GM19099 (cell line): ENCODE data around the gene CCDC93.

Experiments used
- POLR2A ChIP-seq: IDR thresholded peaks from 3 replicates; pipeline ENCODE4 v1.6.1; 2011; ENCODE audit warnings: low read depth; ENCODE audit not compliant: insufficient read length; ENCODE audit errors: extremely low read depth

The CCDC93 gene

GRCh38 chr2:118014492-118014824 is 588 bp upstream of the CCDC93 start:
- TF ChIP-seq POLR2A = no peak

GRCh38 chr2:118013221-118013723 is 598 bp downstream of the CCDC93 start:
- no peak for TF ChIP-seq POLR2A

- no peak for TF ChIP-seq POLR2A
Measured at GRCh38 chr2:118012778-118013177, 1.1 kb downstream of the CCDC93 start.

- TF ChIP-seq POLR2A = no peak
Measured at GRCh38 chr2:118010473-118010872, 3.4 kb downstream of the CCDC93 start.

DNA sequence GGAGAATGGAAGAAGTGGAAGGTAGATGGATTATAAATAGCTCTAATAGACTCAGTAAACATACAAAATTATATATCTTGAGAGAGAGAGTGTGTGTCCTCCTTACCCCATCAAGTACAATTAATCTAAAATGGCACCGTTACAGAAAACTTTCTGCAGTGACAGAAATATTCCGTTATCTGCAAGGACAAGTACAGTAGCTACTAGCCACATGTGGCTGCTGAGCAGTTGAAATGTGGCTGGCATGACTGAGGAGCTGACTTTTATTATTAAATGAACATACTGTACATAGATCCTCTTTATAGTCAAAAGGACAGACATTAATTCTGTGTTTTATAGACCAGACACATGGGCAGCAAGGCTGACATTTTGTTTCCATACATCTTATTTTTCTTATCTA is 7.0 kb downstream of the CCDC93 start:
- no peak for TF ChIP-seq POLR2A

GRCh38 chr2:118006326-118006725 is 7.5 kb downstream of the CCDC93 start:
- no peak for TF ChIP-seq POLR2A

- no peak for TF ChIP-seq POLR2A
Measured at GRCh38 chr2:118003396-118003824, 10.5 kb downstream of the CCDC93 start.

DNA sequence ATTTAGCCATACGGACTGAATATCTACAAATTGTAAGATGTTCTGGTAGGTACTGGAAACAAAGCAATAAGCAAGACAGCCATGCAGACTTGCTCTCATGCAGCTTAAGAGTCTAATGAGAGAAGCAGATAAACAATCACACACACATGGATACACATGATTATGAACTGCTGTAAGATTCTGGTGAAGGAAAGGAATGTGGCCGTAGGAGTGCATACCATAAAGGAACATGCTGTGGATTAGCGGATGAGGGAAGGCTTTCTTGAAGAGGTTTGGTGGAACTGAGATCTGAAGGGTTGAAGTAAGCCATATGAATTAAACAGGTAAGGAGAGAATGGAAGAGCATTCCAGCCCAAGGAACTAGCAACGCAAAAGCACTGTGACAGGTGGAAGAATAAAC is 13.8 kb downstream of the CCDC93 start:
- TF ChIP-seq POLR2A = no peak

DNA sequence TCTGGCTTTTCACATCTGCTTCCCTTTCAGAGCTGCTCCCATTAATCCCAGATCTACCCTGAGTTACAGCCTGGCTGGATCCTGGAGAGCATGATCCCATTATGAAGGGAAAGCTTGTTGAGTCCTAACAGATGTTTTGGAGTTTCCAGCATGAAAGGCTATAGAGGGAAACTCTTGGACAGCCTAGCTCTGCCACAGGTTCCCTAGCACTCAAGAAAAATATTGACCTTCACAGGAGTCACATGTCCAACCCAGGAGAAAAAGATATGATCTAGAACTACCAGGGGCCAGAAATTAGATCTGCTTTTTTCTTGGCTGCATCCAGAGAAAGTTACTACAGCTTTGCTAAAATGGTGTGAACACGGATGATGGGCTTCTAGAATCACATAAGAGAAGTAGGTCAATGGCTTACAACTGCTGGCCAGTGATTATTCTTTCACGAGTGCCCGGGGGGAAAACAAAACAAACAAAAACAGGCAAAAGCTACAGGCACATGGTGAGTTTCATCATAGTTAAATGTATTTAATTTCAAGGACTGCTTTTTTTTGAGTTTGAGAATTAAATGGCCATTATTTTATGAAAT is 15.9 kb downstream of the CCDC93 start:
- TF ChIP-seq POLR2A = no peak

DNA sequence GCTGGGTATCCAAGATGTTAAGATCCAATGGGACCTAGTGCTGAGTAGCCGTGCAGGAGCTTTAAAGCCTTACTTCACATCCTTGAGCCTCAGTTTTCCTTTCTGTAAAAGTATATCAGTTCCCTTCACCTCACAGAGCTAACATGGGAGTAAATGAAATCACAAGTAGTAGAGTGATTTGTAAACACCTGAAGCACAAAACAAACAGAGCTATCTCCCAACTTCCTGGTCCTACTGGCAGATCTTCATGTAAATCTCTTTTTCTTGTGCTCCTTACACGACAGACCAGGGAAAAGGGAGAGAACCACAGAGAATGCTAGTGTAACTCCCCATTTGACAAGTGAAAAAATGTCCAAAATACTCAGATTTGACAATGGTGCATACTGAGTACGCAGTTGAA is 17.3 kb downstream of the CCDC93 start:
- no peak for TF ChIP-seq POLR2A

DNA sequence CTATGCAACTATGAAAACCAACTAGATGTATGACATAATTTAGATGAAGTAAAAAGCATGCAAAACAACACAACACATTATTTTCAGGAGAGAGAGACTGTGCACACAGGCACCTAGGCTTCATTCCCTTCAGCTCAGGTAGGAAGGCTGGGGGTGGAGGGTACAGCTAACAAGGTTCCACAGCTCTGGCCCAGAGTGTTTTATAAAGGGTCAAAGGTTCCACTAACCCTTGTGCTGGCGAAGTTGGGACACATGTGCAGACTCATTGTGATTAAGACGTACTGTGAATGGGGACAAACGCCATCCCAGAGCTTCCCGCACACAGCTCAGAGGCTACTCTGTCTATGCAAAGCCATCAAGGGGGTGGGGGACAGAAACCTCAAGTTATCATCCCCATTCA is 19.1 kb downstream of the CCDC93 start:
- no peak for TF ChIP-seq POLR2A

- no peak for TF ChIP-seq POLR2A
Measured at GRCh38 chr2:117989854-117990438, 23.9 kb downstream of the CCDC93 start.

DNA sequence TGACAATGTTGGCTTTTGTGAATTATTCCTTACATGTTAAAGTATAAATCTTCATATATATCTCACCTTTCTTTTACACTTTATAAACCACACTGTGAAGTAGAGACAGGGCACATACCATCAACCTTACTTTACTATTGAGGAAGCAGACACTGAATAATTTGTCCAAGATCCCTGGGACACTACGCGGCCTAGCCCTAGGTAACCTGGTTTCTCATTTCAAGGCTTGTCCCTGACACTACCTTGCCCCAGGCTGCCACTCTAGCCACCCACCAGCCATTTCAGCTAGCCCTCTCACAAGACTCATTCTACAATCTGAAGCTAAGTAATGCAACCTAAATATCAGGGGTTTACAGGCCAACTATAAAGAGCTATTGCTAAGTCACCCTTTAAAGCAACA is 26.7 kb downstream of the CCDC93 start:
- TF ChIP-seq POLR2A = no peak

GRCh38 chr2:117985092-117985491 is 28.8 kb downstream of the CCDC93 start:
- no peak for TF ChIP-seq POLR2A

DNA sequence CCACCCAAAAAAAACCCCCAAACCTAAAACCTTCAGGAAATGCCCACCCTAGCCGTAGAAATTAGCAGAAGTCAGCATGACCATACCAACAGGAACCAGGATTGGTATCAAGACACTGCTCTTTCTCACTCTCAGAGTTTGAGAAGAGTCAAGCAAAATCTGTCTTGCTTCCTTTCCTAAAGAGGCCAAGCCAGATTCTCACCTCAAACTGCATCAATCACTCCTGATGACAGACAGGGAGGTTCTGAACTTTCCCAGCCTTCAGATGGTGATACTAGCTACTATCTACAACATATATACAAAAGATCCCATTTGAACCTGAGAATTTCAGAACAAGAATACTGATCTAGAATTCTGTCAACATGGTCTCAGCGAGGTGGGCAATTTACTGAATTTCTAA is 29.7 kb downstream of the CCDC93 start:
- no peak for TF ChIP-seq POLR2A

GRCh38 chr2:117983040-117983439 is 30.8 kb downstream of the CCDC93 start:
- no peak for TF ChIP-seq POLR2A
